Activated T-cell treated with anti-CD3 and anti-CD28 coated beads, Interleukin-2, amount 50 U/mL, for 72 hours (primary cell): Measurements from ENCODE around the gene OXCT1. TPM values are rescaled to one million over a fixed set of nuclear protein-coding genes. Genes with fewer than 3 reads are reported as not detected.

Experiments
- ATAC-seq, 2 donors: fragments of 150-1000 bp; cut with Tn5 transposase; replicated peaks in 1 of 2; 2 replicates each; pipeline ENCODE4 v1.10.0; 2021; ENCODE audit warnings: moderate library complexity in 2 of 2, mild to moderate bottlenecking in 1 of 2
- DNase-seq, 2 donors: peaks; one replicate each; pipeline ENCODE4 v3.0.0; 2021 to 2022; ENCODE audit warnings: mixed read lengths in 1 of 2
- H3K27ac Mint-ChIP-seq: one replicate; pipeline ENCODE4 v1.8.0; 2022; ENCODE audit warnings: mild to moderate bottlenecking, moderate library complexity, mixed read lengths
- H3K27me3 Mint-ChIP-seq: one replicate; pipeline ENCODE4 v1.8.0; 2022; ENCODE audit warnings: low read depth, mixed read lengths
- H3K36me3 Mint-ChIP-seq, 2 donors: one replicate each; pipeline ENCODE4 v1.8.0; 2022; ENCODE audit warnings: mixed read lengths in 2 of 2, mild to moderate bottlenecking in 1 of 2; ENCODE audit not compliant: insufficient read depth in 2 of 2
- H3K4me1 Mint-ChIP-seq: one replicate; pipeline ENCODE4 v1.8.0; 2022; ENCODE audit warnings: low read depth, mixed read lengths
- H3K4me3 Mint-ChIP-seq, 2 donors: one replicate each; pipeline ENCODE4 v1.8.0; 2022; ENCODE audit warnings: mild to moderate bottlenecking in 2 of 2, mixed read lengths in 2 of 2, moderate library complexity in 2 of 2
- H3K9me3 Mint-ChIP-seq, 2 donors: one replicate each; pipeline ENCODE4 v1.8.0; 2022; ENCODE audit warnings: mixed read lengths in 2 of 2
- total RNA-seq, 2 donors: library from RNA; stranded (reverse); gene quantifications; one replicate each; pipeline ENCODE4 v1.2.3, GENCODE V29; 2022

Gene OXCT1
- total RNA-seq, 2 donors from 2014 or later: 58.7 to 63.8 TPM

DNA sequence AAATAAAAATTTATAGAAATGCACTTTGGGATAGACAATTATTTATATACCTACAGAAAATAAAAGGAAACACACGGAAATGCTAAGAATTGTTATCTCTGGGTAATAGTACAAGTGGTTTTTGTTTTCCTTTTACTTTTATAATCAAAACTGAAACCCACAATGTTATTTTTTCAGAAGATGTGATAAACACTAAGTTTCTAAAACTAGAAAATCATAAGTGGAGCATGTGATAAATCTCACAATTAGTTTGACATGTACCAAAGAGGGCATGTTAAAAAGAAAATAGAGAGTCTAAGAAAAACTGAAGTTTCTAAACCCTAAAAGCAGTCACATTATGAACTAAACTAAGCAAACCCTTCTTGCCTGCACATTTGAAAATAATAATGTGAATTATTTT, 61.1 kb downstream of the OXCT1 start:
- no peak for ATAC-seq
- Mint-ChIP-seq H3K4me3 (no peak overlapping the region), H3K36me3 (peaks cover 13 to 34% of the 10 kb centered on the region in 2 donors), H3K9me3 (no peaks in the 10 kb centered on the region), H3K27ac (peak overlapping the region; percentile 55), H3K4me1 (peaks cover 19% of the 10 kb centered on the region), H3K27me3 (no peaks in the 10 kb centered on the region)
- no peak for DNase-seq

DNA sequence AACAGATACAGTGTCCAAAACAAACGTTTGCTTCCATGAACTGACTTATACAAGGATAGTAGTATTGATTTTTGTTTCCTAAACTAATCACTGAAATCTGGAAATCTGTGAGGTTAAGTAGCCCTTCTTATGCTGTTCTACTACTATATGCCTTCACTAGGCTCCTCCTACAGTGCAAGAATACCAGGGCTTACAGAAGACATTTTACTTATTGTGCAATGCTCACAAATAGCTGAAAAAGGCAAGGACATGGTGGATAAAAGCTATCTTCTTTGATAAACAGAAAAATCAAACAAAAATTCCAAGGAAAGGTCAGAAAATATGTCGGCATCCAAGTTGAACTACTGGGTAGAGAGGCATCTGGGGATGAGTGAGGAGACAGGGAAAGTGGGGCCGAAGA, 61.9 kb downstream of the OXCT1 start:
- no peak for DNase-seq
- H3K27ac Mint-ChIP-seq: no peak overlapping the region

DNA sequence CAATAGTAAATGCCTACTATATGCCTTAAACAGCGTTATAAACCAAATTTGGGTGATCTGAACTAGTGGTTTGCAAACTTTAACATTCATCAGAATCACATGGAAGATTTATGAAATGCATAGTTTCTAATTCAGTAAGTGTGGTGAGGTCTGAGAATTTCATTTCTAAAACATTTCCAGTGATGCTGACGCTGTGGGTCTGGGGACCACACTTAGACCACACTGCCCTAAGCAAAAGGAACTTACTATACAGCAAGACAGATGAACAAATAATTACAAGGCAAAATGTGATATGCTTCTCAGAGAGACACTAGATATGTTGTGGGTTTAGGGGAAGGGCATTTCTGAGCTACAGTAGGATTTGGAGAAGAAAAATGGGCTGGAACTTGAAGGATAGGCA, 72.6 kb downstream of the OXCT1 start:
- H3K36me3 Mint-ChIP-seq: peaks cover 12 to 27% of the 10 kb centered on the region in 2 donors
- DNase-seq: peak in 1 of 2 donors; percentile 4
- H3K27me3 Mint-ChIP-seq: no peaks in the 10 kb centered on the region
- peak overlapping the region; percentile 3 for H3K27ac Mint-ChIP-seq
- ATAC-seq: peak; percentile 77 to 82
- peaks cover 11% of the 10 kb centered on the region for H3K4me1 Mint-ChIP-seq
- H3K9me3 Mint-ChIP-seq: no peaks in the 10 kb centered on the region
- peak overlapping the region in 1 of 2 donors; percentile 10 for H3K4me3 Mint-ChIP-seq

More for the DNA sequence above, 61.9 kb downstream of the OXCT1 start:
- no peaks in the 10 kb centered on the region for H3K27me3 Mint-ChIP-seq
- H3K4me3 Mint-ChIP-seq: no peak overlapping the region
- ATAC-seq: no peak
- H3K9me3 Mint-ChIP-seq: no peaks in the 10 kb centered on the region
- peaks cover 19% of the 10 kb centered on the region for H3K4me1 Mint-ChIP-seq
- H3K36me3 Mint-ChIP-seq: peaks cover 13 to 33% of the 10 kb centered on the region in 2 donors

DNA sequence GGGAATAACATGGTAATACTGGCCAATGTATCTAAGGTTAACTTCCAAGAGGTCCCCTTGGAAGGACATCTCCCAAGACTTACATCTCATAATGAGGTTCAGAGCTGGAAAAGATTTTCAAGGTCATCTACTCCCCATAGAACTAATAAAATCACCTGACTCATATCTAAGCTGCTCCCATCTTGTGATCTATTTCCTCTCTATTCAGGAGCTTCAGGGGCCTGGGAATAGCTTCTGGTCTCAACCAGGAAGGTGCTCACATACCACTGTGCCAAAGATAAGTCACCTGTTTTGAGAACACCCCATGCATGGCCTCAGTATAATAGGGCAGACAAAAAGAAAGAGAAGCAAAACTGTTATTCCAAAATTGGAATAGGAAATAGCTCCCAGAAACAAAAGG, 74.2 kb downstream of the OXCT1 start:
- peaks cover 12 to 30% of the 10 kb centered on the region in 2 donors for H3K36me3 Mint-ChIP-seq
- ATAC-seq (no peak), DNase-seq (no peak)
- no peak overlapping the region for H3K4me3 Mint-ChIP-seq
- H3K4me1 Mint-ChIP-seq: peaks cover 11% of the 10 kb centered on the region
- no peaks in the 10 kb centered on the region for H3K27me3 Mint-ChIP-seq
- H3K27ac Mint-ChIP-seq: no peak overlapping the region
- H3K9me3 Mint-ChIP-seq: no peaks in the 10 kb centered on the region

GRCh38 chr5:41795125-41795524, 75.1 kb downstream of the OXCT1 start:
- Mint-ChIP-seq H3K27me3 (no peaks in the 10 kb centered on the region), H3K4me1 (peaks cover 11% of the 10 kb centered on the region), H3K27ac (no peak overlapping the region), H3K36me3 (peaks cover 10 to 22% of the 10 kb centered on the region in 2 donors), H3K9me3 (no peaks in the 10 kb centered on the region), H3K4me3 (no peak overlapping the region)
- DNase-seq (no peak), ATAC-seq (no peak)

GRCh38 chr5:41794471-41794870, 75.8 kb downstream of the OXCT1 start:
- no peaks in the 10 kb centered on the region for H3K27me3 Mint-ChIP-seq
- H3K9me3 Mint-ChIP-seq: no peaks in the 10 kb centered on the region
- H3K36me3 Mint-ChIP-seq: peaks cover 10 to 20% of the 10 kb centered on the region in 2 donors
- H3K4me3 Mint-ChIP-seq: no peak overlapping the region
- peak overlapping the region; percentile 65 for H3K27ac Mint-ChIP-seq
- ATAC-seq: no peak
- DNase-seq: no peak
- H3K4me1 Mint-ChIP-seq: peaks cover 11% of the 10 kb centered on the region

GRCh38 chr5:41793141-41793770, 77.0 kb downstream of the OXCT1 start:
- no peaks in the 10 kb centered on the region for H3K27me3 Mint-ChIP-seq
- H3K36me3 Mint-ChIP-seq: peaks cover 10 to 19% of the 10 kb centered on the region in 2 donors
- no peak for ATAC-seq
- no peak for DNase-seq
- H3K9me3 Mint-ChIP-seq: no peaks in the 10 kb centered on the region
- peaks cover 9% of the 10 kb centered on the region for H3K4me1 Mint-ChIP-seq
- no peak overlapping the region for H3K4me3 Mint-ChIP-seq
- no peak overlapping the region for H3K27ac Mint-ChIP-seq

GRCh38 chr5:41790038-41790776, 80.0 kb downstream of the OXCT1 start:
- no peak for DNase-seq
- Mint-ChIP-seq H3K27ac (no peak overlapping the region), H3K4me1 (no peaks in the 10 kb centered on the region), H3K27me3 (no peaks in the 10 kb centered on the region), H3K36me3 (peaks cover 8 to 11% of the 10 kb centered on the region in 2 donors), H3K4me3 (no peak overlapping the region), H3K9me3 (no peaks in the 10 kb centered on the region)
- ATAC-seq: no peak

GRCh38 chr5:41789434-41789833, 80.8 kb downstream of the OXCT1 start:
- Mint-ChIP-seq H3K4me3 (no peak overlapping the region), H3K36me3 (peaks cover 6 to 13% of the 10 kb centered on the region in 2 donors), H3K9me3 (no peaks in the 10 kb centered on the region), H3K4me1 (no peaks in the 10 kb centered on the region), H3K27me3 (no peaks in the 10 kb centered on the region), H3K27ac (no peak overlapping the region)
- DNase-seq (no peak), ATAC-seq (no peak)

- Mint-ChIP-seq H3K27me3 (no peaks in the 10 kb centered on the region), H3K36me3 (peaks cover 5 to 17% of the 10 kb centered on the region in 2 donors), H3K27ac (no peak overlapping the region), H3K9me3 (no peaks in the 10 kb centered on the region), H3K4me1 (no peaks in the 10 kb centered on the region), H3K4me3 (no peak overlapping the region)
- no peak for DNase-seq
- no peak for ATAC-seq
These were observed 81.3 kb downstream of the OXCT1 start for GRCh38 chr5:41788941-41789368.

DNA sequence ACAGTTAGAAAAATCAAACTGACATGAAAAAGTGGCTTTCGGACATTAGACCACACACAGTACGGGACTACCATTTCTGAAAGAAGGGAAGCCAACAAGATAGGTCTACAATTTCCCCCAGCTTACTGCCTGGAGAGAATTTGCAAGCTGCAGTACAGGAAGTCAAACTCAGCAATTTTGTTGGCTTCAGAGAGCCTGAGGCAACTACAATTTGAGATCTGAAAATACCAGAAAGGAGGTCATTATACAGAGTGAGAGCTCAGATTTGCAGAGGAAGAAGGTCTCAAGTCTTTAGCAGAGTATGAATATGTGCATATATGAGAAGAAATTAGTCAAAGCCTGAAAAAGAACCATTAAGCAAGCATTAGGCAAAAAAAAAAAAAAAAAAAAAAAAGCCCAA, 83.0 kb downstream of the OXCT1 start:
- H3K27ac Mint-ChIP-seq: no peak overlapping the region
- no peak overlapping the region for H3K4me3 Mint-ChIP-seq
- H3K4me1 Mint-ChIP-seq: no peaks in the 10 kb centered on the region
- ATAC-seq: no peak
- no peaks in the 10 kb centered on the region for H3K9me3 Mint-ChIP-seq
- DNase-seq: no peak
- H3K36me3 Mint-ChIP-seq: peaks cover 7 to 19% of the 10 kb centered on the region in 2 donors
- no peaks in the 10 kb centered on the region for H3K27me3 Mint-ChIP-seq

DNA sequence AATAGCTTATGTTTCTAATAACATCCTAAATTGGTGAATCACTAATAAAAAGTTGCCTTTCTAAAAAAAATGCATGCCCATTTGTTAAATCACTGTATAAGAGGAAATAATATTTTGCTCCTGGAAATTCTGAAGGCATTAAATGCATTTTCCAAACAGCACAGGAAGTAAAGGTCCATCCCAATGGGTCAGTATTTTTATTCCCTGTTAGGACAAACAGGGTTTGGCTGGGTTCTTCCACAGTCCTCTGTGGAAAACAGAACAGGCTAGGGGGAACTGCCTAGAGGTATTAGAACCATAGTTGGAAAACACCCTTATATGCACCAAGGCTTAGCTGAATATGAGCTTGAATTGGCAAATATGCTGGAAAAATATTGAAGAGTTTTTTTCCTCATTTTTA, 85.2 kb downstream of the OXCT1 start:
- Mint-ChIP-seq H3K36me3 (peaks cover 7 to 19% of the 10 kb centered on the region in 2 donors), H3K9me3 (no peaks in the 10 kb centered on the region), H3K4me3 (no peak overlapping the region), H3K27ac (no peak overlapping the region), H3K4me1 (no peaks in the 10 kb centered on the region), H3K27me3 (no peaks in the 10 kb centered on the region)
- DNase-seq: no peak
- no peak for ATAC-seq

- ATAC-seq (no peak), DNase-seq (no peak)
- Mint-ChIP-seq H3K4me3 (no peak overlapping the region), H3K27ac (no peak overlapping the region), H3K36me3 (peaks cover 2 to 5% of the 10 kb centered on the region in 2 donors), H3K9me3 (no peaks in the 10 kb centered on the region), H3K27me3 (no peaks in the 10 kb centered on the region), H3K4me1 (no peaks in the 10 kb centered on the region)
These were observed 91.8 kb downstream of the OXCT1 start for GRCh38 chr5:41778410-41778809.
